Chondrocyte (in vitro differentiated cells): ENCODE data around the gene CPT1B. TPM values are rescaled to one million over a fixed set of nuclear protein-coding genes. Genes with fewer than 3 reads are reported as not detected.
A peak's percentile ranks its signal among the peaks of the same experiment; 100 is the strongest.

Source experiments
- DNase-seq: peaks from one replicate; pipeline ENCODE4 v3.0.0; 2021; ENCODE audit warnings: mixed read lengths, low spot score
- H3K27ac Mint-ChIP-seq: one replicate; pipeline ENCODE4 v1.8.0; 2021; ENCODE audit warnings: mild to moderate bottlenecking, moderate library complexity, mixed read lengths; ENCODE audit not compliant: unreplicated experiment
- H3K27me3 Mint-ChIP-seq: 2 replicates; pipeline ENCODE4 v1.8.0; 2021; ENCODE audit warnings: low read depth, mixed read lengths
- H3K36me3 Mint-ChIP-seq: 2 replicates; pipeline ENCODE4 v1.8.0; 2021; ENCODE audit warnings: low read depth, mixed read lengths
- H3K4me1 Mint-ChIP-seq: 2 replicates; pipeline ENCODE4 v1.8.0; 2021; ENCODE audit warnings: low read depth, mild to moderate bottlenecking, mixed read lengths
- H3K4me3 Mint-ChIP-seq: one replicate; pipeline ENCODE4 v1.8.0; 2021; ENCODE audit warnings: mild to moderate bottlenecking, moderate library complexity, mixed read lengths; ENCODE audit not compliant: unreplicated experiment
- H3K9me3 Mint-ChIP-seq: 2 replicates; pipeline ENCODE4 v1.8.0; 2021; ENCODE audit warnings: low read depth, mixed read lengths
- long read RNA-seq: library from polyadenylated mRNA; stranded (forward); transcript quantifications from one replicate; pipeline ENCODE4 v2.0.0, GENCODE V29; 2021
- total RNA-seq: library from RNA; stranded (reverse); gene quantifications from 3 replicates; pipeline ENCODE4 v1.2.1, GENCODE V29; 2021
- TF ChIP-seq, protein P1 (sequence below): fragments of 200-600 bp; sonication (generic); IDR thresholded peaks from 2 replicates; pipeline ENCODE4 v1.5.0; 2021; ENCODE audit warnings: antibody characterized with exemption, mild to moderate bottlenecking, moderate library complexity

CPT1B gene
- total RNA-seq: 33.9 to 42.6 TPM (median 34.7 TPM) in 3 replicates
- long read RNA-seq, partial matches to known transcripts: 1 of 3 reads
- long read RNA-seq, other reads (novel, unspliced or antisense): 2 of 3 reads

DNA sequence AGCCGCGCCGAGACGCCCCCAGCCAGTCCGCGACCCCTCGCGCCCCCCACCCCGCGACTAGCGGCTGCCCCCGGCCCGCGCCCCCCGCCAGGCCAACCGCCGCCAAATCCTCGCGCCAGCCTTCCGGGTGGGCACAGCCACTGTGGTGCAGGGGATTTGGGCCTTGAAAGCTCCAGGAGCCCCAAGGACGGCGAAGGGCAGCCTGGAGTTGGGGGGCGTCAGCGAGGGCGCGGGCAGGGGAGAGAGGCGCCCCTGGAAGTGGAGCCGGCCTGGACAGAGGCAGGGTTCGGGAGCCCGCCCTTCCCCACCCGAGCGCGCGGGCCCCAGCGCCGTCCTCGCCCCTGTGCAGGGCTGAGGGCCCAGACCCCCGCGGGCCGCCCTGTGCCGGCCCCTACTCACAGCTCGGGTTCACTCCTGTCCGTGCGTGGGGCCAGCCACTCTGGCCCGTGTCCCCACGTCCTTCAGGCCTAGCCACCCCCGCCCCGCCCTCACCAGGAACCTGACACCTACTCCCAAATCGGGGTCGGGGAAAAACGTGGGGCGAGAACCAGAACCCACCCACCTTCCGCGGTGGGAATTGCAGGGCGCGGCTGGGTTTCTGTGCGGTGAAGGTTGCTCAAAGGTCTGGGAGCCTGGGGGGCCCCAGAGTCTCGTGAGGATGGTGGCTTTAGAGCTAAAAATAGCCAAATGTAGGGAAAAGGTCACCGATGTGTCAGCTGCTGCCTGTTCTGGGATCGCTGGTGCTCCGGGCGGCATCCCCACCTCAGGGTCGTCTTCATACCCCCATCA, at the start of gene CPT1B:
Gene CPT1B, minus strand, starts transcription at position 441 of the 789 bp plus-strand sequence. CDS start 512 bp downstream, outside the sequence.
- Mint-ChIP-seq H3K27me3 (no peaks in the 10 kb centered on the region), H3K4me1 (peaks cover 13% of the 10 kb centered on the region), H3K4me3 (no peak within 1 kb of the TSS), H3K9me3 (no peaks in the 10 kb centered on the region), H3K36me3 (peaks cover 9% of the 10 kb centered on the region), H3K27ac (no peak within 1 kb of the TSS)
- DNase-seq: no peak
- TF ChIP-seq, protein P1, sequence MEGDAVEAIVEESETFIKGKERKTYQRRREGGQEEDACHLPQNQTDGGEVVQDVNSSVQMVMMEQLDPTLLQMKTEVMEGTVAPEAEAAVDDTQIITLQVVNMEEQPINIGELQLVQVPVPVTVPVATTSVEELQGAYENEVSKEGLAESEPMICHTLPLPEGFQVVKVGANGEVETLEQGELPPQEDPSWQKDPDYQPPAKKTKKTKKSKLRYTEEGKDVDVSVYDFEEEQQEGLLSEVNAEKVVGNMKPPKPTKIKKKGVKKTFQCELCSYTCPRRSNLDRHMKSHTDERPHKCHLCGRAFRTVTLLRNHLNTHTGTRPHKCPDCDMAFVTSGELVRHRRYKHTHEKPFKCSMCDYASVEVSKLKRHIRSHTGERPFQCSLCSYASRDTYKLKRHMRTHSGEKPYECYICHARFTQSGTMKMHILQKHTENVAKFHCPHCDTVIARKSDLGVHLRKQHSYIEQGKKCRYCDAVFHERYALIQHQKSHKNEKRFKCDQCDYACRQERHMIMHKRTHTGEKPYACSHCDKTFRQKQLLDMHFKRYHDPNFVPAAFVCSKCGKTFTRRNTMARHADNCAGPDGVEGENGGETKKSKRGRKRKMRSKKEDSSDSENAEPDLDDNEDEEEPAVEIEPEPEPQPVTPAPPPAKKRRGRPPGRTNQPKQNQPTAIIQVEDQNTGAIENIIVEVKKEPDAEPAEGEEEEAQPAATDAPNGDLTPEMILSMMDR: no peak

DNA sequence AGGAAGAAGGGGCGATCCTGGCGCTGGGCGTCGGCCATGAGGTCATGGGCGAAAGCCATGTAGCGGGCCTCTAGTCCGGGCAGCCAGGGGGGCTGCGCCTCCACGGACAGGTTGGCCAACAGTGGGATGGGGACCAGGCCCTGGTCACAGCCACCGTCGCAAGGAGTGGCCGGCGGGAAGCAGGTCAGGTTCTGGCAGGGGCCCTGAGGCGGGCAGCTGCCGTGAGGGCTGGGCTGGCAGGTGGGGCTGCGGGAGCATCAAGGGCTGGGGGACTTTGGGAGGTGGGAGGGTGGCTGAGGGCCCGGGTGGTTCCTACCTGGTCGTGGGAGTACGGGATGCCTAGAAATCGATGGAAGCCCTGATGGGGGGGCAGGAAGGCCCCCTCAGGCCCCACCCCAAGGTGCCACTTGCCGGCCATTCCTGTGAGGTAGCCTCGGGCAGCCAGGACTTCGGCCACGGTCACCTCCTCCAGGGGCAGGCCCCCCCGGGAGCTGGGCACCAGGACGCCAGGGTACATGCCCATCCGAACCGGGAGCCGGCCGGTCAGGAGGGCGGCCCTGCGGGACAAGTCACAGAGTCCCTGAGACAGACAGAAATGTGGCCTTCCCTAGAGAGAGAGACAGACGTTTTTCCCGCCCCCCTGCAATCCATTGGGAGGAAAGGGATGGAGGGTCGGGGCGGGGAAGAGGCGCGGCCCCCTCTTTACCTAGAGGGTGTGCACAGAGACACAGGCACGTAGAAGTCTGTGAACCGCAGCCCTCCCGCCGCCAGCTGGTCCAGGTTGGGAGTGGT, 48.8 kb upstream of the CPT1B start:
- Mint-ChIP-seq H3K27ac (no peak overlapping the region), H3K36me3 (no peaks in the 10 kb centered on the region), H3K27me3 (no peaks in the 10 kb centered on the region), H3K4me1 (peaks cover 16% of the 10 kb centered on the region), H3K4me3 (peak overlapping the region; percentile 87), H3K9me3 (no peaks in the 10 kb centered on the region)
- no peak for DNase-seq
- TF ChIP-seq, protein P1: no peak

DNA sequence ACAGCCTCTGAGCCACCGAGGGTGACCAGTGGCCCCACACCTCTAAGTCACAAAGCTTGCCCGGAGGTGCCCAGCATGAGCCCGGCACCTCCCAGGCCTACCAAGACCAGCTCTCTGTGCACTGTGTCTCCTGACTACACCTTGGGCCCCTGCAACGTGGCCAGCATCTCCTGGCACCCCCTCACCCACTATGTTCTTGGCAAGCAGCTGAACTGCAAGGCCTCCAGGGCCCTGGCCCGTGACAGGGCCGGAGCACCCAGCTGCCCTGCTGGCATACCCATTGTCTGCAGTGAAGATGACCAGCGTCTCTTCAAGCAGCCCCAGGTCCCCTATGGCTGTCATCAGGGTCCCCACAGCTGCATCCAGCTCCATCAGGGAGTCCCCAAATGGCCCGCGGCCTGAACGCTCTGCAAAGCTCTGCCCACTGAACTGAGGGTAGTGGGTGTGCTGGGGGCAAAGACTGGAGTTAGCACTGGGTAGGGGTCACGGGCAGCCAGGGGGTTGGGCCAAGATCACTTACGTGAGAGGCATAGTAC, 48.2 kb upstream of the CPT1B start:
- Mint-ChIP-seq H3K4me3 (peak overlapping the region; percentile 48), H3K4me1 (peaks cover 23% of the 10 kb centered on the region), H3K36me3 (no peaks in the 10 kb centered on the region), H3K9me3 (no peaks in the 10 kb centered on the region), H3K27ac (no peak overlapping the region), H3K27me3 (no peaks in the 10 kb centered on the region)
- no peak for DNase-seq
- TF ChIP-seq, protein P1: no peak

DNA sequence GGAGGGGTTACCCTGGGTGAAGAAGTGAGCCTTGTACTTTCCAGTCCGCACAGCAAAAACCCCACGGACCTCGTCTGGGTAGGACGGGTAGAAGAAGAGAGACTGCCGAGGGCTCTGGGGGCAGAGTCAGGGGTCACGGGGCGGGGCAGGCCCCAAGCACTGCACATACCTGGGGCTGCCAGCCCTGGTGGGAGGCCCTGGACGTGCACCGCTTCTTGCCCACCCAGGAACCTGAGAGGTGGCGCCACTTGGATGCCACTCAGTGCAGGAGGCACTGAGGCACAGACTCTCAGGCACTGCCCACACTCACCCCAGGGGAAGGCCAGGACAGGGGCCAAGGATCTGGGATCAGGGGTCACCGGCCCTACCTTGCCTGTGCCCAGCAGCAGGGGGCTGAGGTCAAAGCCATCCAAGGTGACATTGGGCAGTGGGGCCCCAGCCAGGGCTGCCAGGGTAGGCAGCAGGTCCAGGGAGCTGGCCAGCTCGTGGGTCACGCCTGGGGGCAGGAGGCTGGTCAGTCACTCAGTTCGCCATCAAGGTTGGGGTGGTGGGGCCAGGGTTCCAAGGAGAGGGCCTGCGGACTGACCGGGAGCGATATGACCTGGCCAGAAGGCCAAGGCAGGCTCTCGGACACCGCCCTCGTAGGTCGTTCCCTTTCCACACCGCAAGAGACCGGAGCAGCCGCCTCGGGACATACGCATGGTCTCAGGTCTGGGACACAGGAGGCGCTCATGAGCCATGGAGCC, 47.5 kb upstream of the CPT1B start:
- TF ChIP-seq, protein P1: peak; percentile 32
- Mint-ChIP-seq H3K27ac (no peak overlapping the region), H3K27me3 (no peaks in the 10 kb centered on the region), H3K36me3 (no peaks in the 10 kb centered on the region), H3K9me3 (no peaks in the 10 kb centered on the region), H3K4me3 (no peak overlapping the region), H3K4me1 (peaks cover 29% of the 10 kb centered on the region)
- no peak for DNase-seq
